NCI-H345 treated with DMSO at 0.1 percent for 48 hours (cell line): ENCODE measurements around the gene BCHE.

Source experiments
- DNase-seq: peaks from one replicate; lab custom pipeline; 2025; ENCODE audit not compliant: unreplicated experiment; lab: John Stamatoyannopoulos, UW

BCHE gene

DNA sequence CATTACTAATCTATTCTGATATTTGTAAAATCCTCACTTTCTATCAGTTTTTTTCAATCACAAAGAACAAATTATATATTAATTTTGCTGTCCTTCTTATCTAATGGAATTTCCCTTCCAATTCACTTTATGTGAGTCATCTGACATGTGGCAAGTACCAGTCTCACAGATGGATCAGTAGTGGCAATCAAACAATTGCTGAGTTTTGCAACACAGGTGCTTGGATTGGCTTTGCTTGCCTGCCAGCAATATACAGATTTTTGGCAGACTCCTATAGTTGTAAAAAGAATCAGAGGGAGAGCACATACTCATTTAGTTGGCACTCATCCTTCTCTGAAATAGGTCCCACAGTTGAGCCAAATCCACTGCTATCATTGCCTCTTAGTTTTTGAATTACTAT, 83.7 kb downstream of the BCHE start:
- DNase-seq: no peak

GRCh38 chr3:165751637-165752036, 85.6 kb downstream of the BCHE start:
- no peak for DNase-seq

- DNase-seq: no peak
Observed at GRCh38 chr3:165749821-165750220, 87.4 kb downstream of the BCHE start.

- no peak for DNase-seq
Observed at GRCh38 chr3:165749241-165749640, 88.0 kb downstream of the BCHE start.

GRCh38 chr3:165748094-165748493, 89.1 kb downstream of the BCHE start:
- no peak for DNase-seq

- DNase-seq: no peak
Observed at GRCh38 chr3:165746874-165747273, 90.3 kb downstream of the BCHE start.

GRCh38 chr3:165744025-165744424, 93.2 kb downstream of the BCHE start:
- DNase-seq: no peak

DNA sequence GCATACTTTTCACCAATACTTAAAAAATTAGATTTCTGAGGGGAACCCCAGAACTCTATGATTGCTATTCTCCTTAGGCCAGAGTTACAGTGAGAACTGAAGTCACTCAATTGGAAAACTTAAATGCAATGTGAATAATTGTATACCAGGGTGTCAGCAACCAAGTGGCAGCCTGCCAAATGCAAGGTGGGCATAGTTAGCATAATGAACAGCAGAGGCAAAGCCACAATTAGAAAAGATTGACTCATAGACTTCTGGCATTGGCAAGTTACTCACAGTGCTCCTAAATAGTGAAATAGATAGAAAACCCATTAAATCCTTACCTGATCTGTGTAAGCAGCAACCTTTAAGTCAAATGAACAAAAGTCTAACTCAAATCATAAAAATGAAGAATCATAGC, 94.9 kb downstream of the BCHE start:
- no peak for DNase-seq

- DNase-seq: no peak
Observed at GRCh38 chr3:165729756-165730155, 107.5 kb downstream of the BCHE start.

DNA sequence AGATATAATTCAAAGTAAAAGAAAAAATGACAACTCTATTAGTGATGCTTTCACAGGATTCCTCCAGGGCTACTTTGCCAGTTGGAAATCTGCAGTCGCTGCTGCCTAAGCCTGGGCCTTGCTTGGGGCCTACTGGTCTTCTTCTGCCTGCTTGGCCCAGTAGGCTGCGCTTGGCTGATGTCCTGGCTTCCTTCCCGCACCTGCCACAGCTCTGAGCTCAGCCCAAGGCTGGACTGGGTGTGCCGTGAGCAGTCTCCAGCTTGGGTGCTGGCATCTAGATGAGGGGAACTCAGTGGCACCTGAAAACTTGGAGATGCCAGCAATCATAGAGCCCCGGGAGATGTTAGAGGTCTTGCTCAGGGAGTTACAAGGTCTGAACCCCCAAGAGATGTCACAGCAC, 108.3 kb downstream of the BCHE start:
- no peak for DNase-seq

DNA sequence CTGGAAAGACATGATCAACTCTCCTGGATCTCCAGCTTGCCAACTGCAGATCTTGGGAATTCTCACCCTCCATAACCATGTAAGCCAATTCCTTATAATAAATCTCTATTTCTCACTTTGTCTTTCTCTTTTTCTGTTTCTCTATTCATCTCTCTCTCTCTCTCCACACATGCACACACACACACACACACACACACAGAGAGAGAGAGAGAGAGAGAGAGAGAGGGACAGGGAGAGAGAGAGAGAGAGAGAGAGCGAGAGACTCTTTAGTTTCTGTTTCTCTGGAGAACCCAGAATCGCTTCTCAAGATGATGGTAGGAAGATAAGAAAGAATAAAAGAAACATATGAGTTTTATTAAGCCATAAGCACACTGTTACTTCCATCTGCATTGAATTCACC, 111.9 kb downstream of the BCHE start:
- no peak for DNase-seq
